Kidney (tissue), 14 donors: ENCODE measurements around the gene GBX2. TPM values are rescaled to one million over a fixed set of nuclear protein-coding genes. Genes with fewer than 3 reads are reported as not detected.

Experiments
- DNase-seq, 5 donors: peaks; one replicate each; pipeline ENCODE4 v3.0.0-alpha.2; 2013 to 2020
- FAIRE-seq: peaks from 2 replicates; lab custom pipeline; 2012; peaks lifted over from hg19 to GRCh38; lab: Jason Lieb, UNC
- H3K27ac ChIP-seq, 2 donors: one replicate each; pipeline ENCODE4 v1.7.0; 2013; ENCODE audit warnings: low read depth in 2 of 2, low read length in 2 of 2, inconsistent platforms in 1 of 2
- H3K27me3 ChIP-seq: one replicate; pipeline ENCODE4 v1.7.1; 2013; ENCODE audit warnings: low read length, inconsistent platforms; ENCODE audit not compliant: control insufficient read depth, insufficient read depth
- H3K36me3 ChIP-seq, 3 donors: one replicate each; pipeline versions ENCODE4 v1.7.0 to v1.7.1; 2013; ENCODE audit warnings: low read length in 3 of 3, control low read depth in 1 of 3, inconsistent platforms in 1 of 3; ENCODE audit not compliant: insufficient read depth in 3 of 3, control insufficient read depth in 2 of 3
- H3K4me1 ChIP-seq, 3 donors: one replicate each; pipeline versions ENCODE4 v1.7.0 to v1.7.1; 2013; ENCODE audit warnings: low read length in 3 of 3, inconsistent platforms in 1 of 3, low read depth in 1 of 3; ENCODE audit not compliant: control insufficient read depth in 2 of 3, insufficient read depth in 2 of 3
- H3K4me3 ChIP-seq, 3 donors: one replicate each; pipeline versions ENCODE4 v1.7.0 to v1.8.1; 2013; ENCODE audit warnings: low read length in 3 of 3, control low read depth in 1 of 3, inconsistent platforms in 1 of 3
- H3K9ac ChIP-seq, 3 donors: one replicate each; pipeline versions ENCODE4 v1.7.0 to v1.7.1; 2013; ENCODE audit warnings: low read length in 3 of 3, control low read depth in 1 of 3, inconsistent platforms in 1 of 3
- H3K9me3 ChIP-seq, 3 donors: one replicate each; pipeline versions ENCODE4 v1.7.0 to v1.7.1; 2013; ENCODE audit warnings: low read length in 3 of 3, control low read depth in 1 of 3, inconsistent platforms in 1 of 3; ENCODE audit not compliant: control insufficient read depth in 2 of 3, insufficient read depth in 1 of 3
- CTCF ChIP-seq: IDR thresholded peaks from 3 replicates; pipeline ENCODE4 v1.5.1; 2012; ENCODE audit warnings: mild to moderate bottlenecking, moderate library complexity, borderline replicate concordance; ENCODE audit not compliant: insufficient read depth; ENCODE audit errors: extremely low read depth
- intact Hi-C: fragments of 100-400 bp; cut with DNase I; formaldehyde crosslinking; loops from one replicate; pipeline ENCODE4 v1.11.1; 2022
- polyA plus RNA-seq: library from polyadenylated mRNA; stranded (reverse); fragments of 350-450 nt; fragmentation: Illumina TruSeq; extraction: RNeasy Lipid Tissue Mini Kit (QIAGEN cat#74804); gene quantifications from one replicate; pipeline ENCODE4 v1.2.3, GENCODE V29; 2014; ENCODE audit warnings: low read depth, low replicate concordance; ENCODE audit not compliant: insufficient read depth
- total RNA-seq: library from RNA; stranded (reverse); fragmentation: NEBNext Ultra II Directional; extraction: Animal tissue kit (Norgen Biotek cat#: 25700); gene quantifications from one replicate; pipeline ENCODE4 v1.2.1, GENCODE V29; 2021
- donor health status: control.
- donor health status: control.
- donor health status: control.
- donor health status: control.
- donor health status: control.
- donor health status: DM: yes; HTN: yes; CAD: no.
- donor health status: Normal renal cell carcinoma (clear cell type).

The GBX2 gene
- total and polyA plus RNA-seq, 2 donors from 2014 or later: not detected

GRCh38 chr2:236162031-236162845, 5.9 kb downstream of the GBX2 start:
- FAIRE-seq (no peak), DNase-seq (peak in 1 of 5 donors; percentile 38)
- Histone ChIP-seq H3K4me3 (no peak overlapping the region), H3K36me3 (no peaks in the 10 kb centered on the region), H3K9me3 (no peaks in the 10 kb centered on the region), H3K9ac (no peak overlapping the region), H3K27me3 (peaks cover 32% of the 10 kb centered on the region), H3K27ac (no peak overlapping the region), H3K4me1 (peaks cover 0 to 7% (median 0%) of the 10 kb centered on the region in 3 donors)
- no peak for TF ChIP-seq CTCF
- intact Hi-C loops: no loop called here

DNA sequence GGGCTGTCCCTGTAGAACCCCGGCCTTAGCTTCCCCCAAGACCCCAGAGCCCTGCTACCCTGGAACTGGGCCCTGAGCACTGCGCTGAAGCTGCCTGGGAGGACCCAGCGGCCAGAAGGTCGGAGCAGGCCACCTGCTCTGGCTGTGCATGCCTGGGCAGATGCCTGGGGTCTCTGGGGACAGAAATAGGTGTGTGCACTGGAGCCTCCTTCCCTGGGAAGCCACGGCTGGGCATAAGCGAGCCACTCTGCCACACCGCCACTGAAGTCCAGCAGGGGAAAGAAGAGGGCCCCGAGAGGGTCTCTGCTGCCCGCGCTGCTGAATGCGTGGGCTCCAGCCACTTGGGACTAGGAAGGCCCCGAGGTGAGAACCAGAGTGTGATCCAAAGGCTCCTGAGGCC, 6.7 kb downstream of the GBX2 start:
- no peaks in the 10 kb centered on the region for H3K9me3 ChIP-seq
- no peaks in the 10 kb centered on the region for H3K36me3 ChIP-seq
- no peak overlapping the region for H3K27ac ChIP-seq
- DNase-seq: peak in 1 of 5 donors; percentile 35
- H3K27me3 ChIP-seq: peaks cover 28% of the 10 kb centered on the region
- intact Hi-C loops: no loop called here
- FAIRE-seq: no peak
- no peak for TF ChIP-seq CTCF
- peaks cover 0 to 1% (median 0%) of the 10 kb centered on the region in 3 donors for H3K4me1 ChIP-seq
- no peak overlapping the region for H3K9ac ChIP-seq
- no peak overlapping the region for H3K4me3 ChIP-seq

DNA sequence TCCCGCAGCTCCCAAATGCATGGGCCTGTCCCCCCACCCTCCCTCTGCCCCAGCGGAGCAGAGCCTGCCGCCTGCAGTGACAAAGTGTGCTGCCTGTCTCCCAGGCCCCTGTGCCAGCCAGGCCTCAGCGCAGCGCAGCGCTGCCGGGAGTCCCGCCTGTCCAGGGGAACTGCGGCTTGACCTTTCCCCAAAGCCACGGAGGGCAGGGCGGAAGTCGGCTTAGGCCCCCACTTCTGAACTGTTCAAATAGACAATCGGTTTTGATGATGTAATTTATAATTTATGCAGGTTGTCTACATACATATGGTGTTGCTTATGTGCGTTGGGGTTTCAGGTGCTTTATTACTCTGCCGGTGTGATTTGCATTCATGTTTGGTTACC, 7.1 kb downstream of the GBX2 start:
- Histone ChIP-seq H3K4me3 (no peak overlapping the region), H3K27ac (no peak overlapping the region), H3K9me3 (no peaks in the 10 kb centered on the region), H3K36me3 (no peaks in the 10 kb centered on the region), H3K4me1 (no peaks in the 10 kb centered on the region), H3K27me3 (peaks cover 26% of the 10 kb centered on the region), H3K9ac (no peak overlapping the region)
- FAIRE-seq (no peak), DNase-seq (no peak)
- TF ChIP-seq CTCF: no peak
- intact Hi-C loops: no loop called here
